ENCODE results near the gene KCNT2.

Gene KCNT2

DNA sequence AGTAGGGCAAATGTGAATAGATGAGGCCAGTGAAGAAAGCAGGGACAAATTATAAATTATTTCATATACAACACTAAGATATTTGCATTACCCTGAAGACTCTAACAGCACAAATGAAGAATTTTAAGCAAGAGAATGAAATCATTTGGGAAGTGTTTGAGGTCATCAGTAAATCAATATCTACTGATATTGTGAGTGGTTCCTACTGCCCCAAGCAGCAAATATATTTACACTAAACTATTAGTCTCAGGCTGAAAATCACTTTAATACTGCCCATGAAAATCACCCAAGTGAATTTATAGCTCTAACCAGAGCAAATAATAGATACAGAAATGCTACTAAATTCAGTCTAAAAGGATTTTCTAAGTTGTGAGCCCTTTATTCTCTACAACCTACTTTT, 163.6 kb downstream of the KCNT2 start:
- DNase-seq: no peak

- DNase-seq: no peak
Measured at GRCh38 chr1:196442366-196442765, 165.9 kb downstream of the KCNT2 start.

- no peak for DNase-seq
Measured at GRCh38 chr1:196440711-196441110, 167.5 kb downstream of the KCNT2 start.

- DNase-seq: no peak
Measured at GRCh38 chr1:196438329-196438728, 169.9 kb downstream of the KCNT2 start.

DNA sequence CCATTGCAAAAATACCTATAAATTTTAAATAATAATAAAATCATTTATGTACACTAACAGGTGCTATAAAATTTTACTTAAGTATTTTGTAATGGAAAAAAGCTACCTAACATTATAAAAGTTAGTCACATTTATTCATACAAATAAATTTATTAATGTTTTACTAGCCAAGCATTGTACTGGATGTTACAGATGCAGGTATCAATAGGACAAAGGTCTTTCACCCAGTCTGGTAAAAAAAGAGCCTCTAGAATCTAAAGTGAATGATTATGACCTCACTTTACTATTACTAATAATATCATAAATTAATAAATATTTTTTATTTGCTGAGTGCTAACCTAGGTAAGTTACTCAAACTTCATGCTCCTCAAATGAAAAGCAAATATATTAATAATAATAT, 170.6 kb downstream of the KCNT2 start:
- no peak for DNase-seq

GRCh38 chr1:196433000-196433399, 175.2 kb downstream of the KCNT2 start:
- DNase-seq: no peak

DNA sequence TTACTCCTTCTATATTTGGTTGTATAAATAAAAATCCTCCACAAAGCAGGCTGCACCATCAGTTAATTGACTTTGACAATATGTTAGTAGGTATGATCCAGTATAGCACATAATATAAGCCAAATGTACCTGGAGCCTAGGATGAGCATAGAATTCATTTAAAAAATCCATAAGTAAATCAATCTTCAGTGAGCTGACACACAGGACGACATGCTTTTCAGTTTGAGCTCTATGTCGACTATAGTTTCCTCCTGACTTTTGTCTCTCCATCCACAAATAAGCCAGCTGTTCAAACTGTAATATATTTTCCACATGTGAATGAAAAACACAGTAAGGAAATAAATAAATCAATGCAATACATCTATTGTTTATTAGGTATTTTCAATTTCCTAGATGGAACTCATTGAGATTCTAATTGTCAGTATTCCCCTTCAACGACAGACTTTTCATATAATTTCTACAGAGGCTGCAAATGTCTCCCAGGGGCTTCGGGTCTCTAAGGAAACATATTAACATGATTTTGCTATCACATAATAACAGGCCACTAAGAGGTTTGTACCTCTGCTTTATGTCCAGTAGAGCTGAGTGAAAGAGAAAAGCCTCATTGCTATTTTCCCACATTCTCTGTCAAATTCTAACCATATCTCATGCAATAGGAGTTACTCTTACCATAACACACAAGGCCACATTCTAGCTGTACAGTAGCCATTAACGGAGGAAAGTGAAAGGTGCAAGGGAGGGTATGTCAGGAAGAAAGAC, 180.1 kb downstream of the KCNT2 start:
- no peak for DNase-seq

- DNase-seq: no peak
Measured at GRCh38 chr1:196425513-196425912, 182.7 kb downstream of the KCNT2 start.

DNA sequence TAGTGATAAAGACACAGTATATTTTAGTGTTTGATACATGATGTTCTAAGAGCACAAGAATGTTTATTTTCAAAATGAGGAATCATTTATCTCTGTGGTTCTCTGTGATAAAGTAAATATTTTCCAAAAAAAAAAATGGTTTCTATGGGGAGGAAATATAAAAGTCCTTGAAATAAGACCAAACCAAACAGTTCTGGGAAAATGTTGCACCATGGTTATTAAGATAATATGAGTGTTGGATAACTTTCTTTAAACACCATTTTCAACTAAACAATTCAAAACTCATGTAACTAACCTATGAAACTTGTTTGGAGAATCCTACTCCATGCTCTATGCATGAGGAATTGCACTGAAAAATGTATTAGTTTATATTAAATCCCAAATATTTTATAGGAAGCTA, 184.6 kb downstream of the KCNT2 start:
- DNase-seq: no peak

DNA sequence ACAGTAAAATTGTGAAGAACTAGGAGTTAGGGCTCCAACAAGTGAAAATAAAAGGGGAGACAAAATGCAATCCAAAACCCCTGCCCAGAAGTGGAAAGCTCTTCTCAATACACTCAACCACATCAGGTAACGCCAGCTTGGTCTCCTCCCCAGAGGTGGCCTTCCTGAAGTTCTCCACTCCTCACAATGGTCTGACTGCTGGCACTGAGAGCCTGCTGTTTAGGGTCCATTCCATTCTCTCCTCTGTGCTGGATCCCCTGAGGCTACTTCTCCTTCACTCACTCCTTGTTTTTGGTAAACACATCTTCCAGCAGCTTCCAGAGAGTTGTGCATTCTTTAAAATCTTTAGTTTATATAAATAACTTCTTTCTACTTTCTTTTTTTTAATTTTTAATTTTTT, 189.5 kb downstream of the KCNT2 start:
- DNase-seq: no peak

GRCh38 chr1:196415978-196416377, 192.3 kb downstream of the KCNT2 start:
- DNase-seq: no peak

- DNase-seq: no peak
Measured at GRCh38 chr1:196412326-196412725, 195.9 kb downstream of the KCNT2 start.

GRCh38 chr1:196410768-196411167, 197.5 kb downstream of the KCNT2 start:
- no peak for DNase-seq

DNA sequence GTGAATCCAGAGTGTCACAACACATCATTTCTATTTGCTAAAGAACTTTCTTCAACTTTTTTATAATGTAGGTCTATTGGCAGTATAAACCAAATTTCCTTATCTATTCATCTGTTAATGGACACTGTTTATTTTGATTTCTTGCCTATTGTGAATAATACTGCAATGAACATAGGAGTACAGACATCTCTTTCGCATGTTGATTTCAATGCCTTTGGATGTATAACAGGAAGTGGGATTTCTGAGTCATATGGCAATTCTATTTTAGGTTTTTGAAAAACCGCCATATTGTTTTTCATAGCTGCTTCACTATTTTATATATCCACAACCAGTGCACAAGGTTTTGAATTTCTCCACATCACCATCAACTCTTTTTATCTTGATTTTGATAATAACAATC, 198.7 kb downstream of the KCNT2 start:
- peak; percentile 46 for DNase-seq

DNA sequence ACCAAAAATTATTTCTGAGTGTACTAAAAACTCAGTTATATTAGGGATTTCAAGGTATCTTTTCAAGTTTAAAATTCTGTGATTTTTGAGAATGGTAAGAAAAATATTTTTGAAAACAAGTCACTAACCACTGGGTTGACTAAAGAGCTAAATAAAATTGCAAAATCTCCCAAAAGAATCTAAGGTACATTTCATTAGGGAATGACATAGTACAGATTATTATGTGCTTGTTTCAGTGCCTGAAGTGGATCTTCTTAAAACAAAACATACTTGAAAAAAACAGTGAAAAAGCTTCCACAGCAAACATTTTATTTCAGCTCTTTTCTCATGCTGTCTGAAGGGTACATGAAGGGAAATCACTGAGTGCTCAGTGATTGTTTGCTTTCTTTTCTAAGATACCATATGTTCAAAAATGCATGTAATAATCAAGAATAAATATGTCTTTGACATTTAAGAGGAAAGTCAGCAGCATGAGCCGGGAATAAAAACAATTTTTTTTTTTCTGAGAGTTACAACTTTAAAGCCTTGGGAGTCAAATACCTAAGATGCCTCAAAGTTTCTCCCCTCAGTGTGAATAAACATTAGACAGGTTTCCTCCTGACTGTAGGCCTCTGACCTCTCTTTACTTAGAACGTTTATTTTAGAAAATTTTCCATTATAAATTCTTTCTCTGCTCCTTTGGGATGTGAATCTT, 200.7 kb downstream of the KCNT2 start:
- peak; percentile 47 for DNase-seq

- DNase-seq: no peak
Measured at GRCh38 chr1:196405839-196406238, 202.4 kb downstream of the KCNT2 start.

DNA sequence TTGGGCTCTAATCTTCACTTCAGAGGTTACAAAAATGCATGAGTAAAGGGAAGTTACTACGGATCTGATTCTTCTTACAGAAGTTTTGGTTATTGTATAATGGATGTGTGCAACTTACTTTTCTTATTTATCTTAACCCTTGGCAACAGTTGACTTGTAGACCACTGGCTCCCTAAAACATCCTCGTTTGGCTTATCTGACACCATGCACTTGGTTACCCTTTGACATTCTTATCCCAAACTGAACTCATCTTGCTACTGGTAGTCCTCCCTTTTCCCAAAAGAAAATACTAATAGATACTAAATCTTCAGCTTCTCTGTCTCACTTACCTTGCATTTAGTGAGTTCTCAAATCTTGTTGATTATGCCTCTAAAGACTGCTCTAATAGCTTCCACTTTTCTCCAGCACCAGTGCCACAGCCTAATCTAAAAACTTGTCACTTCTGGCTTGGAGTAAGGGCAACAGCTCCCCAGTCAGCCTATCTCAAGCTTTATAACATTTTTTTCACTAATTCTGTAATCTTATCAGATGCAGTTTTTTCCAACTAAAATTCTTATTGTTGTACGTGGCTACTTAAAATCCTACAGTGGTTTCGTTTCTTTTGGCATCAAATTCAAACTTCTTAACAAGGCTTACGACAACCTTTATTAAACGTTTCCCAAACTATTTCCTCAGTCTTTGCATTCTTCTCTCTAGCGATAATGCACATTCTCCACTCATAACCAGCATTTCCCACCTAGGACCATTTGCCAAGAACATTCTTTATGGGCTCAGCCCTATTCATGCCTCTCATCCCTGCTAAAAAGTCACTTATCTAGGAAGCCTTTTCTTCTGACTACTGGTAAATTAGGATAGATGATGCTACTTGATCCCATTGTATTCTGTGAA, 204.2 kb downstream of the KCNT2 start:
- DNase-seq: peak; percentile 16

- no peak for DNase-seq
Measured at GRCh38 chr1:196401891-196402290, 206.3 kb downstream of the KCNT2 start.

DNA sequence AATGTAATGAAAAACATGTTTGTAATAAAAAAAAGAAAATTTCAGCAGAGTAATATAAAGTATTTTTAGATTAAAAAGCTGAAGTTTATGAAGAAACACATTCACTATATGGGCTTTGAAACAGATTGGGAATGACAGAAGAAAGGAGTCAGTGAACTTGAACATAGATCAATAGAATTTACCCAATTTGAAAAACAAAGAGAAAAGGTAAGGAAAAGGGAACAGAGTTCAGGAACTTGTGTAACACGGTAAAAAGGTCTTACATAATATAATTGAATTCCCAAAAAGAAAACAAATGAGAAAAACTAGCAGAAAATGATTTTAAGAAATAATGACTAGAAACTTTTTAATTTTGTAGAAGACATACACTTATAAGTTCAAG, 206.8 kb downstream of the KCNT2 start:
- no peak for DNase-seq

DNA sequence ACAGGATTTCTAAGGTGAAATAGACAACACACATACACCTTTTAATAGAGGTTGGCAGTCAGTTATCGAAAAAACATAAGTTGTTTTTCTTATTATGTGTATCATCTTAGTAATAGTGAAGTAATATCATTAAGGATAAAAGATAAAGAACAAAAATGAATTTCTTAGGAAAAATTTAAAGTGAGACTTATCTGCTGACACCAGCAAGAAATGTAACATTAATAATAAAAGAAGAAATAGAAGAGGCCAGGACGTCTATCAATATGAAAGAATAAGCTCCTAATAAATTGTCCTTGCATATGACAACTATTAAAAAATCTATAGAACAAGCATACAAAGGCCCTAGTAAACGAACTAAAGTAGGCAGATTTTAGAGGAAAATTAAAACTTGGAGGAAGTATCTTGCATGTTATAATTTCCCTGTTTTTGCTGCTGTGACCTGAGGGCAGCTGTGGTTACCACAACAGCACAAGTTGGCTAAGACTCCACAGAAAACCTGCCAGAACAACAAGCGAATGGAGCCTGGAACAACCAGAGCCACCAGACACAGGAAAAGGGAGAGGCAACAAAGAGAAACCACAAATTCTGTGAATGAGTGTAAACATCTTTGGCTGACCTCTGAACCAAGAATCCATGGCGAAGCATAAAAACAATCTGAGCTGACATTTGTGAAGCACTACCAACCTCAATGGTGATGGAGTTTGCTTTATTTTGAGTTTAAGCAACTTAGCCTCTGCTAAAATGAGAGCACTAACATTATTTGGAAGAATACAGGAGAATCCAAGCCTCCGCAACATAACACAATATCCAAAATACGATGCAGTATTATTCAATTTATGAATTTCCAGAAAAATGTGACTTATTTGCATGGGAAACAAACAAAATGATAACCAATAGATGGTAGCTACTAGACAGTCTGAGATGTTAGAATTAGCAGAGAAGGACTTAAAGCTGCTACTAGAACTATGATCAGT, 207.5 kb downstream of the KCNT2 start:
- DNase-seq: peak; percentile 33

DNA sequence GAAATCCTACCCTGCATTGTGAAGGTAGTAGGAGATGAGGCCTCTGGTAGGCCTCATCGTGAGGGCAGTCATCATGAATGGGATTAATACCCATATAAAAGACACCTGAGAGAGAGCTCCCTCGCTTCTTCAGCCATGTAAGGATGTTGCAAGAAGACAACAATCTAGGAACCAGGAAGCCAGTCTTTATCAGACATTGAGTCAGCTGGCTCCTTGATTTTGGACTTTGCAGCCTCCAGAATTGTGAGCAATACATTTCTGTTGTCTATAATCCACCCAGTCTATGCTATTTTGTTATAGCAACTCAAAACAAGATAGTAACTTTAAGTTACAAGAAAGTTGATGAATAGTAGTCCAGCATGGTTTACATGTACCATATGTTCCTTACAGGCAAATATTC, 208.5 kb downstream of the KCNT2 start:
- DNase-seq: no peak

- peak; percentile 69 for DNase-seq
Measured at GRCh38 chr1:196393742-196394141, 214.5 kb downstream of the KCNT2 start.
